Middle frontal gyrus (tissue), 1 donor: ENCODE measurements around the gene EFNA1.

Source experiments
- DNase-seq: peaks from one replicate; pipeline ENCODE4 v3.0.0-alpha.2; 2015; ENCODE audit warnings: low spot score; ENCODE audit errors: extremely low spot score

Gene EFNA1

GRCh38 chr1:155124503-155125463 is 2.9 kb upstream of the EFNA1 start:
- no peak for DNase-seq

GRCh38 chr1:155125511-155125945 is 2.1 kb upstream of the EFNA1 start:
- DNase-seq = no peak

GRCh38 chr1:155125946-155126555 is 1.6 kb upstream of the EFNA1 start:
- DNase-seq = peak; percentile 37

- DNase-seq = no peak
Measured at GRCh38 chr1:155126556-155127104, 1.0 kb upstream of the EFNA1 start.

GRCh38 chr1:155127967-155128754 is 485 bp downstream of the EFNA1 start:
- no peak for DNase-seq

- DNase-seq = no peak
Measured at GRCh38 chr1:155128755-155129473, 1.2 kb downstream of the EFNA1 start.

GRCh38 chr1:155130272-155131006 is 2.8 kb downstream of the EFNA1 start:
- DNase-seq = no peak

- no peak for DNase-seq
Measured at GRCh38 chr1:155131285-155131684, 3.6 kb downstream of the EFNA1 start.

GRCh38 chr1:155131856-155132255 is 4.2 kb downstream of the EFNA1 start:
- no peak for DNase-seq

- no peak for DNase-seq
Measured at GRCh38 chr1:155133799-155134281, 6.2 kb downstream of the EFNA1 start.

GRCh38 chr1:155134322-155134721 is 6.6 kb downstream of the EFNA1 start:
- no peak for DNase-seq

GRCh38 chr1:155134880-155135414 is 7.3 kb downstream of the EFNA1 start:
- no peak for DNase-seq

- peak; percentile 82 for DNase-seq
Measured at GRCh38 chr1:155135415-155136028, 7.8 kb downstream of the EFNA1 start, which contains the start of gene SLC50A1. SLC50A1 (plus strand) TSS chr1:155135852; CDS start chr1:155135912, 60 bp downstream.

- DNase-seq = no peak
Measured at GRCh38 chr1:155136748-155137147, 9.1 kb downstream of the EFNA1 start.

GRCh38 chr1:155137154-155137949 is 9.7 kb downstream of the EFNA1 start:
- DNase-seq = no peak

GRCh38 chr1:155139895-155140629 is 12.4 kb downstream of the EFNA1 start, which contains the start of gene DPM3:
DPM3 (minus strand) TSS chr1:155140531; CDS start chr1:155140240, 291 bp downstream.
- DNase-seq = peak; percentile 83

- DNase-seq = no peak
Measured at GRCh38 chr1:155140630-155140953, 12.9 kb downstream of the EFNA1 start.

- no peak for DNase-seq
Measured at GRCh38 chr1:155141749-155142148, 14.1 kb downstream of the EFNA1 start.
